ENCODE measurements around the gene OR1J1.

OR1J1 gene

GRCh38 chr9:122498883-122499288 lies 21.2 kb upstream of the OR1J1 start:
- H4K12ac ChIP-seq (ENCODE audit: low read depth, low read length) = no peak overlapping the region
- peaks cover 20% of the 10 kb centered on the region for H3K9me3 ChIP-seq (ENCODE audit: insufficient read depth, low read depth, low read length)
- H3K79me1 ChIP-seq (ENCODE audit: low read length) = no peaks in the 10 kb centered on the region
- no peak overlapping the region for H3K27ac ChIP-seq (ENCODE audit: low read depth, low read length)
- H3K18ac ChIP-seq (ENCODE audit: low read length) = no peak overlapping the region
- no peak overlapping the region for H3K23ac ChIP-seq (ENCODE audit: low read length)
- no peak overlapping the region for H3K4me3 ChIP-seq (ENCODE audit: low read depth, low read length)
- H3K9ac ChIP-seq (ENCODE audit: low read length) = no peak overlapping the region
- H4K8ac ChIP-seq (ENCODE audit: low read depth, low read length) = no peak overlapping the region
- H2AFZ ChIP-seq (ENCODE audit: insufficient read depth, low read length, poor library complexity) = no peak overlapping the region
- H2BK5ac ChIP-seq (ENCODE audit: low read depth, low read length, poor library complexity) = no peak overlapping the region
- peak; percentile 96 to 99 for DNase-seq
- no peak overlapping the region for H2BK120ac ChIP-seq (ENCODE audit: insufficient read depth, low read length, poor library complexity)
- H3K79me2 ChIP-seq (ENCODE audit: control insufficient read depth, insufficient read depth, low read length, poor library complexity) = no peaks in the 10 kb centered on the region
- H2BK12ac ChIP-seq (ENCODE audit: low read length) = no peak overlapping the region
- H3K36me3 ChIP-seq (ENCODE audit: control insufficient read depth in 1 of 2, insufficient read depth in 2 of 2, low read length in 2 of 2) = no peaks in the 10 kb centered on the region
- no peak overlapping the region for H3K4ac ChIP-seq (ENCODE audit: low read depth, low read length)
- no peak overlapping the region for H4K91ac ChIP-seq (ENCODE audit: low read depth, low read length)
- no peaks in the 10 kb centered on the region for H3K27me3 ChIP-seq (ENCODE audit: insufficient read depth, low read length)
- H3K4me1 ChIP-seq (ENCODE audit: control insufficient read depth in 1 of 2, insufficient read depth in 2 of 2, low read length in 2 of 2) = no peaks in the 10 kb centered on the region
- no peak overlapping the region for H2AK5ac ChIP-seq (ENCODE audit: low read length)
- no peak overlapping the region for H3K14ac ChIP-seq (ENCODE audit: low read length)
- no peak overlapping the region for H3K4me2 ChIP-seq (ENCODE audit: low read length)
- no CpG with 5 or more reads among the region's 2 CpGs for whole genome bisulfite sequencing (ENCODE audit: extremely low coverage, insufficient coverage, insufficient read length)

GRCh38 chr9:122479062-122479461 lies 1.3 kb upstream of the OR1J1 start:
- no peak overlapping the region for H3K4me2 ChIP-seq (ENCODE audit: low read length)
- no peak overlapping the region for H2BK12ac ChIP-seq (ENCODE audit: low read length)
- H3K27me3 ChIP-seq (ENCODE audit: insufficient read depth, low read length) = no peaks in the 10 kb centered on the region
- DNase-seq = no peak
- H3K4me1 ChIP-seq (ENCODE audit: control insufficient read depth in 1 of 2, insufficient read depth in 2 of 2, low read length in 2 of 2) = no peaks in the 10 kb centered on the region
- no peak overlapping the region for H4K91ac ChIP-seq (ENCODE audit: low read depth, low read length)
- H3K79me2 ChIP-seq (ENCODE audit: control insufficient read depth, insufficient read depth, low read length, poor library complexity) = no peaks in the 10 kb centered on the region
- H3K9me3 ChIP-seq (ENCODE audit: insufficient read depth, low read depth, low read length) = peaks cover 8% of the 10 kb centered on the region
- H3K14ac ChIP-seq (ENCODE audit: low read length) = no peak overlapping the region
- H3K36me3 ChIP-seq (ENCODE audit: control insufficient read depth in 1 of 2, insufficient read depth in 2 of 2, low read length in 2 of 2) = no peaks in the 10 kb centered on the region
- H3K27ac ChIP-seq (ENCODE audit: low read depth, low read length) = no peak overlapping the region
- no peak overlapping the region for H3K23ac ChIP-seq (ENCODE audit: low read length)
- H3K4ac ChIP-seq (ENCODE audit: low read depth, low read length) = no peak overlapping the region
- H3K18ac ChIP-seq (ENCODE audit: low read length) = no peak overlapping the region
- no peak overlapping the region for H4K8ac ChIP-seq (ENCODE audit: low read depth, low read length)
- H2AK5ac ChIP-seq (ENCODE audit: low read length) = no peak overlapping the region
- no peak overlapping the region for H2BK120ac ChIP-seq (ENCODE audit: insufficient read depth, low read length, poor library complexity)
- no peak overlapping the region for H4K12ac ChIP-seq (ENCODE audit: low read depth, low read length)
- H3K79me1 ChIP-seq (ENCODE audit: low read length) = no peaks in the 10 kb centered on the region
- no peak overlapping the region for H2BK5ac ChIP-seq (ENCODE audit: low read depth, low read length, poor library complexity)
- H3K4me3 ChIP-seq (ENCODE audit: low read depth, low read length) = no peak overlapping the region
- no peak overlapping the region for H3K9ac ChIP-seq (ENCODE audit: low read length)
- H2AFZ ChIP-seq (ENCODE audit: insufficient read depth, low read length, poor library complexity) = no peak overlapping the region
- no CpG with 5 or more reads among the region's 5 CpGs for WGBS (ENCODE audit: extremely low coverage, insufficient coverage, insufficient read length)

- Histone ChIP-seq H2BK12ac (ENCODE audit: low read length) (no peak overlapping the region), H3K9me3 (ENCODE audit: insufficient read depth, low read depth, low read length) (peaks cover 8% of the 10 kb centered on the region), H3K4me2 (ENCODE audit: low read length) (no peak overlapping the region), H2BK5ac (ENCODE audit: low read depth, low read length, poor library complexity) (no peak overlapping the region), H3K36me3 (ENCODE audit: control insufficient read depth in 1 of 2, insufficient read depth in 2 of 2, low read length in 2 of 2) (no peaks in the 10 kb centered on the region), H2AK5ac (ENCODE audit: low read length) (no peak overlapping the region), H3K9ac (ENCODE audit: low read length) (no peak overlapping the region), H4K91ac (ENCODE audit: low read depth, low read length) (no peak overlapping the region), H2BK120ac (ENCODE audit: insufficient read depth, low read length, poor library complexity) (no peak overlapping the region), H3K18ac (ENCODE audit: low read length) (no peak overlapping the region), H3K23ac (ENCODE audit: low read length) (no peak overlapping the region), H3K79me1 (ENCODE audit: low read length) (no peaks in the 10 kb centered on the region), H3K4me1 (ENCODE audit: control insufficient read depth in 1 of 2, insufficient read depth in 2 of 2, low read length in 2 of 2) (no peaks in the 10 kb centered on the region), H3K27me3 (ENCODE audit: insufficient read depth, low read length) (no peaks in the 10 kb centered on the region), H3K79me2 (ENCODE audit: control insufficient read depth, insufficient read depth, low read length, poor library complexity) (no peaks in the 10 kb centered on the region), H4K8ac (ENCODE audit: low read depth, low read length) (no peak overlapping the region), H3K27ac (ENCODE audit: low read depth, low read length) (no peak overlapping the region), H3K14ac (ENCODE audit: low read length) (no peak overlapping the region), H2AFZ (ENCODE audit: insufficient read depth, low read length, poor library complexity) (no peak overlapping the region), H3K4ac (ENCODE audit: low read depth, low read length) (no peak overlapping the region), H4K12ac (ENCODE audit: low read depth, low read length) (no peak overlapping the region), H3K4me3 (ENCODE audit: low read depth, low read length) (peak overlapping the region; percentile 43)
- WGBS (ENCODE audit: extremely low coverage, insufficient coverage, insufficient read length) = no CpG with 5 or more reads among the region's 3 CpGs
- peak; percentile 77 to 86 for DNase-seq
These were observed 380 bp downstream of the OR1J1 start for GRCh38 chr9:122477346-122477745.

- no peak overlapping the region for H3K4me2 ChIP-seq (ENCODE audit: low read length)
- H4K12ac ChIP-seq (ENCODE audit: low read depth, low read length) = no peak overlapping the region
- DNase-seq = no peak
- no CpG with 5 or more reads among the region's 2 CpGs for WGBS (ENCODE audit: extremely low coverage, insufficient coverage, insufficient read length)
- H2AFZ ChIP-seq (ENCODE audit: insufficient read depth, low read length, poor library complexity) = no peak overlapping the region
- no peak overlapping the region for H3K27ac ChIP-seq (ENCODE audit: low read depth, low read length)
- no peak overlapping the region for H2BK120ac ChIP-seq (ENCODE audit: insufficient read depth, low read length, poor library complexity)
- H3K4me3 ChIP-seq (ENCODE audit: low read depth, low read length) = no peak overlapping the region
- H3K23ac ChIP-seq (ENCODE audit: low read length) = no peak overlapping the region
- H3K14ac ChIP-seq (ENCODE audit: low read length) = no peak overlapping the region
- no peak overlapping the region for H3K18ac ChIP-seq (ENCODE audit: low read length)
- H4K91ac ChIP-seq (ENCODE audit: low read depth, low read length) = no peak overlapping the region
- H3K4ac ChIP-seq (ENCODE audit: low read depth, low read length) = no peak overlapping the region
- no peak overlapping the region for H3K9ac ChIP-seq (ENCODE audit: low read length)
- peaks cover 8% of the 10 kb centered on the region for H3K9me3 ChIP-seq (ENCODE audit: insufficient read depth, low read depth, low read length)
- no peak overlapping the region for H2AK5ac ChIP-seq (ENCODE audit: low read length)
- no peaks in the 10 kb centered on the region for H3K79me2 ChIP-seq (ENCODE audit: control insufficient read depth, insufficient read depth, low read length, poor library complexity)
- H4K8ac ChIP-seq (ENCODE audit: low read depth, low read length) = no peak overlapping the region
- no peaks in the 10 kb centered on the region for H3K79me1 ChIP-seq (ENCODE audit: low read length)
- H3K4me1 ChIP-seq (ENCODE audit: control insufficient read depth in 1 of 2, insufficient read depth in 2 of 2, low read length in 2 of 2) = no peaks in the 10 kb centered on the region
- no peaks in the 10 kb centered on the region for H3K36me3 ChIP-seq (ENCODE audit: control insufficient read depth in 1 of 2, insufficient read depth in 2 of 2, low read length in 2 of 2)
- no peak overlapping the region for H2BK5ac ChIP-seq (ENCODE audit: low read depth, low read length, poor library complexity)
- H2BK12ac ChIP-seq (ENCODE audit: low read length) = no peak overlapping the region
- no peaks in the 10 kb centered on the region for H3K27me3 ChIP-seq (ENCODE audit: insufficient read depth, low read length)
These were observed 2.0 kb downstream of the OR1J1 start for GRCh38 chr9:122475717-122476116.
